ENCODE results near the gene ASB6. TPM values are rescaled to one million over a fixed set of nuclear protein-coding genes. Genes with fewer than 3 reads are reported as not detected.
A peak's percentile ranks its signal among the peaks of the same experiment; 100 is the strongest.

ASB6 gene, protein sequence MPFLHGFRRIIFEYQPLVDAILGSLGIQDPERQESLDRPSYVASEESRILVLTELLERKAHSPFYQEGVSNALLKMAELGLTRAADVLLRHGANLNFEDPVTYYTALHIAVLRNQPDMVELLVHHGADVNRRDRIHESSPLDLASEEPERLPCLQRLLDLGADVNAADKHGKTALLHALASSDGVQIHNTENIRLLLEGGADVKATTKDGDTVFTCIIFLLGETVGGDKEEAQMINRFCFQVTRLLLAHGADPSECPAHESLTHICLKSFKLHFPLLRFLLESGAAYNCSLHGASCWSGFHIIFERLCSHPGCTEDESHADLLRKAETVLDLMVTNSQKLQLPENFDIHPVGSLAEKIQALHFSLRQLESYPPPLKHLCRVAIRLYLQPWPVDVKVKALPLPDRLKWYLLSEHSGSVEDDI
- 10 to 100 TPM; 14.5 to 35.4 (median 16.3) TPM for total RNA-seq

DNA sequence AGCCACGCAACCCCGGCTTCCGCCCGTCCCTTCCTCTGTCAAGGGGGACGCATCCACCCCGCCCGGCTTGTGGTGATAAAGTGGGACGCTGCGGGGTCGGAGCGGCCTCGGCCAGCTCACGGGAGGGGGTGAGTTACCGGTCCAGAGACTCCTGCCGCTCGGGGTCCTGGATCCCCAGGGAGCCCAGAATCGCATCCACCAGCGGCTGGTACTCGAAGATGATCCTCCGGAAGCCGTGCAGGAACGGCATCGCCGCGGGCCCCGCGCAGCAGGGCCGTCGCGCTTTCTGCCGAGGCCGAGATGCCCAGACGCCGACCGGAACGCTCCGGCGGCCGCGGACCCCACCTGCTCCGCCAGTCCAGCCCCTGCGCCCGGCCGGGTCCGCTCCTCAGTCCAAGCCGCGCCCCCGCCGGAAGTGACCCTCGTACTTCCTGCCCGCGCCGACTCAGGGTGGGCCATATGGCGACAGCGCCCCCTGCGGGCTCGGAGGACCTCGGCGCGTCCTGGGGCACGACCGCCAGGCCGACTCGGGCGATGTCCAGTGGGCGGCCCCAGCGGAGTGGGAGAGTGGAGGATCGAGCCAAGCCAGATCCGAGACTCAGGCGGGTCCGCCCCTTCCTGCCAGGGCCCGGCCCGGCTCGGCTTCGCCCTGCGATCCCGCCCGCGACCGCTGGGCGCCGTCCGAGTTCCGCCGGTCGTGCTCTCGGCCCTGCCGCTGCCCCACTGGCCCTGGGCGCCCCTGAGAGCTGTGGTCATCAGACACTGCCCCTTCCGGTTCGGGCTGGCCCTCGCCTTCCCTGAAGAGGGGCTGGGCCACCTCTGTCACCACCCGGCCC, at the start of gene ASB6:
Gene ASB6, minus strand, starts transcription at position 402 of the 836 bp plus-strand sequence. Its CDS starts 152 bp downstream, at position 250.
- peak; percentile 99 for DNase-seq (ENCODE audit: low spot score)
- peak; percentile 97 for ATAC-seq (ENCODE audit: low FRiP score)
- TF ChIP-seq, protein P1, sequence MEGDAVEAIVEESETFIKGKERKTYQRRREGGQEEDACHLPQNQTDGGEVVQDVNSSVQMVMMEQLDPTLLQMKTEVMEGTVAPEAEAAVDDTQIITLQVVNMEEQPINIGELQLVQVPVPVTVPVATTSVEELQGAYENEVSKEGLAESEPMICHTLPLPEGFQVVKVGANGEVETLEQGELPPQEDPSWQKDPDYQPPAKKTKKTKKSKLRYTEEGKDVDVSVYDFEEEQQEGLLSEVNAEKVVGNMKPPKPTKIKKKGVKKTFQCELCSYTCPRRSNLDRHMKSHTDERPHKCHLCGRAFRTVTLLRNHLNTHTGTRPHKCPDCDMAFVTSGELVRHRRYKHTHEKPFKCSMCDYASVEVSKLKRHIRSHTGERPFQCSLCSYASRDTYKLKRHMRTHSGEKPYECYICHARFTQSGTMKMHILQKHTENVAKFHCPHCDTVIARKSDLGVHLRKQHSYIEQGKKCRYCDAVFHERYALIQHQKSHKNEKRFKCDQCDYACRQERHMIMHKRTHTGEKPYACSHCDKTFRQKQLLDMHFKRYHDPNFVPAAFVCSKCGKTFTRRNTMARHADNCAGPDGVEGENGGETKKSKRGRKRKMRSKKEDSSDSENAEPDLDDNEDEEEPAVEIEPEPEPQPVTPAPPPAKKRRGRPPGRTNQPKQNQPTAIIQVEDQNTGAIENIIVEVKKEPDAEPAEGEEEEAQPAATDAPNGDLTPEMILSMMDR (IDR thresholded peaks at IDR 0.05) = peak in 2 of 3 donors; percentile 98 to 100

DNA sequence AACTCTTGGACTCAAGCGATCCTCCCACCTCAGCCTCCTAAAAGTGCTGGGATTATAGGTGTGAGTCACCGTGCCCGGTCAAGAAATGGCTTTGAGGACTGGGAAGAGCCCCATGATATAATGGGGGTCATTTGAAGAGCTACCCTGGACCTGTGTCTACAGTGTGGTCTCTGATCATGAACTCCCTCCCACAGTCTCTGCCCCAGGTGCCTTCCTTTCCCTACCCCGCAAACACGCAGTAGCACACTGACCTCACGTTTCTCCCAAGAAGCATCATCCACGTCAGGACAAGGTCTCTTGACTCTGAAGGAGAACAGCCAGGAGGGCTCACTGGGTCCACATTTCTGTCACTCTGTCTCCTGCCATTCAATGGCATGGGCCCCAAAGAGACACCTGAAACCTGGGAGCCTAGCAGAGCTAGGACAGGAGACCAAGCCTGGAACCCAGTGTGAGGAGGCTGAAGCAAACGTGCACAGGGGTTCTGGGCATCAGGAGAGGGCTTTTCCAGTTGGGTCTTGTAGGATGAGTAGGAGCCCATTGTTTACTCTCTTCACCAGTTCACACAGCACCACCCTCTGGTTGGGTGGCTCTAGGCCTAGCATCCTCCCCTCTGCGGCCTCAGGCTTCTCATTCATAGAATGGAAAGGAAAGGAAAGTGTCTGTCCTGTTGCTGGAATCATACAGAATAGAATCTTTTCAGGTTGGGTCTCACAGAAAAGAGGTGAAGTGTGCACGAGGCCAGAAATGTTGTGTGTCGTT, 46.5 kb upstream of the ASB6 start:
- ATAC-seq (ENCODE audit: low FRiP score) (no peak), DNase-seq (ENCODE audit: low spot score) (no peak)
- TF ChIP-seq, protein P1 (IDR thresholded peaks at IDR 0.05) = no peak

DNA sequence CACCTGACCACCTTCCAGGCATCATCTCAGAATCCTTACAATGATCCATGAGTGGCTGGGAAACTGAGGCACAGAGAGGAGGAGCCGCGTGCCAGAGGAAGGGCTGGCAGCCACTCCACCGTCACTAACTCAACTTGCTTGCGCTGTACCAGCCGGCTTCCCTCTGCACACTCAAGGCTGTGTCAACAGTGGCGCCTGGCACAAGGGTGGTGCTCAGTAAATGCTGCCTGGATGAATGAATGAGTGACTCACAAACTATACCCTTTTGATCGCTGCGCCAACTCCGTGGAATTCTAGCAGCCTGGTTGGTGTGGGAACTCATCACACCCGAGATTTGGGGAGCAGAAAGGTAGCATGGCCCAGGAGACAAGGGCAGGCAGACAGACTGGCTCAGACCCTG, 45.4 kb upstream of the ASB6 start:
- ATAC-seq (ENCODE audit: low FRiP score) = no peak
- no peak for DNase-seq (ENCODE audit: low spot score)
- TF ChIP-seq, protein P1 (IDR thresholded peaks at IDR 0.05) = no peak

DNA sequence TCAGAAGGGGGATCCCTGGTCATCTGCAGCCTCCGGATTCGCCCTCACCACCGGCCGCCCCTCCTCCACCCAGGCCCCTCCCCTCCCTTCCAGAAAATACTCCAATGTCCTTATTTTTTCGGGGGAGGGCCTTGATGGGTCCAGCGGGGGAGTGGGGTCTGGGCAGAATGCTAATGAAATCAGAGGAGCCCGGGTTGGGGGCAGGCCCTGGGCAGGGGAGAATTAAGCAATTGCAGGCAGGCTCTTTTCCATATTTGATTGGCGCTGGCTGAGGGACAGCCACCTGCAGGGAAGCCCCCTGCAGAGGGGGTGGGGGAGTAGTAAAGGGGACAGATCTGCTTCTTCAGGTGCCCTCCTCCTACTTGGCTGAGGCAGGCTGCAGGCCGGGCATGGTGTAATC, 44.8 kb upstream of the ASB6 start:
- no peak for ATAC-seq (ENCODE audit: low FRiP score)
- DNase-seq (ENCODE audit: low spot score) = no peak
- TF ChIP-seq, protein P1 (IDR thresholded peaks at IDR 0.05) = no peak

DNA sequence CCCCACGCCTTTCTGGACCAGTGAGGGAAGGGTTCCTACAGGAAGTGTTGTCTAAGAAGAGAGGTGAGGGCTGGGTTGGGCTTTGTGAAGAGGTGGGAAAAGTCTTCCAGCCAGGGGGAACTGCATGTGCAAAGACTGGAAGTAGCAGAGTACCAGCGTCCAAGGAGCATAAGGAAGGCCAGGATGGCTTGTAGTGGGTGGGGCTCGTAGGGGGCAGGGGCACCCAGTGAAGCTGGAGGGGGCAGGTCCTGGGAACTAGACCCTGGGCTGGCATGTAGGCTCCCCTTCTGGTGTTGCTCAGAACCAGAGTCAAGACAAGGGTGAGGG, 43.9 kb upstream of the ASB6 start:
- TF ChIP-seq, protein P1 (IDR thresholded peaks at IDR 0.05) = no peak
- ATAC-seq (ENCODE audit: low FRiP score) = no peak

DNA sequence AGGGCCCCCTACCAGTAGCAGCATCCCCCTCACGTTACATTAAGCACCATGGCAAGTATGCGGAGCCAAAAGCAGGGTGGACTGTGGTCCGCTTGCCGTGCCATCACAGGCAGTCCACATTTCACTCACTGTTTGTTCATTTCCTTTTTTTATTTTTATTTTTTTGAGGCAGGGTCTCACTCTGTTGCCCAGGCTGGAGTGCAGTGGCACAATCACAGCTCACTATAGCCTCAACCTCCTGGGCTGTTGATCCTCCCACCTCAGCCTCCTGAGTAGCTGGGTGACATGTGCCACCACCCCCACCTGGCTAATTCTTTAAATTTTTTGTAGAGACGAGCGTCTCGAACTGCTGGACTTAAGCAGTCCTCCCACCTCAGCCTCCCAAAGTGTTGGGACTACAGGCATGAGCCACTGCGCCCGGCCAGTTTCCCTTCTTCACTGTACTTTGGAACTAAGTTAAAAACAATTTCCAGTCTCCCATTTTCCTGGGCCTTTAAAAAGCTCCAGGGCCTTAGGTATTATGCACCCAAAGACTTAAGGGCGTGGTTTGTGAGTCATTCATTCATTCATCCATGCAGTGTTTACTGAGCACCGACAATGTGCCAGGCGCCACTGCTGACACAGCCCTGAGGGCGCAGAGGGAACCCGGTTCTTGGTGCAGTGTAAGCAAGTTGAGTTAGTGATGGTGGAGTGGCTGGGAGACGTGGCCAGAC, 43.4 kb upstream of the ASB6 start:
- ATAC-seq (ENCODE audit: low FRiP score) (no peak), DNase-seq (ENCODE audit: low spot score) (no peak)
- TF ChIP-seq, protein P1 (IDR thresholded peaks at IDR 0.05) = no peak

More for the DNA sequence above, 43.9 kb upstream of the ASB6 start:
- DNase-seq (ENCODE audit: low spot score) = no peak
